GM23248 (cell line): ENCODE measurements around the gene AGTRAP.

Experiments used
- EZH2 ChIP-seq: fragments of 200-600 bp; sonication (generic); IDR thresholded peaks from 2 replicates; pipeline ENCODE4 v1.6.1; 2018; ENCODE audit warnings: antibody characterized with exemption, mild to moderate bottlenecking; ENCODE audit not compliant: insufficient read depth, poor library complexity, severe bottlenecking
- EZH2phosphoT487 ChIP-seq: fragments of 200-600 bp; sonication (generic); IDR thresholded peaks from 2 replicates; pipeline ENCODE4 v1.6.1; 2018; ENCODE audit warnings: antibody characterized with exemption, moderate library complexity, mild to moderate bottlenecking, low read depth; ENCODE audit not compliant: insufficient read depth

DNA sequence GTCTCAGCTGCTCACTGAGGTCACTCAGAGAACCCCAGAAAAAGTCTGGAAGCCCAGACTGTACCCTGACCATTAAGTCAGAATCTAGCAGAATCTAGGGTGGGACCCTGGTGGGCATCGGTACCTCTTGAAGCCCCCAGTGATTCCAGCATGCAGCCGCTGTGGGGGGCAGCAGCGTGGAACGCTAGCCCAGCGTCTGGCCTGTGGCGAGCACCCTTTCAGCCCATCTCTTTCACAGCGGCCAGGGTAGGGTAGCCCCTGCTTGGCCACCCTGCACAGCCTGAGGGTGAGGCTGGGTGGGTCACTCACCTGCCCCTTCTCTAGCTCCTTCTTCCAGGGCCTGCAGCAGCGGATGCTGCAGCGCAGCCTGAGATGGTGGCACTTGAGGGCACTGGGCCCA lies 42.4 kb downstream of the AGTRAP start:
- TF ChIP-seq EZH2 = no peak
- TF ChIP-seq EZH2phosphoT487 = no peak
